WTC11 (cell line): Measurements from ENCODE around the gene KRT6C. TPM values are rescaled to one million over a fixed set of nuclear protein-coding genes. Genes with fewer than 3 reads are reported as not detected.

Experiments used
- ATAC-seq: fragments of 200-7000 bp; cut with Tn5 transposase; 2 replicates; pipeline ENCODE4 v1.10.0; 2021; ENCODE audit warnings: mild to moderate bottlenecking, moderate library complexity
- CTCF ChIA-PET: fragments of 300-600 bp; sonication (Branson Sonifier 250); formaldehyde crosslinking; loops from one replicate; lab custom pipeline; 2021; ENCODE audit warnings: antibody characterized with exemption; lab: Charles Lee
- POLR2A ChIA-PET: fragments of 350-600 bp; sonication (Branson Sonifier 250); formaldehyde crosslinking; loops from one replicate; lab custom pipeline; 2021; ENCODE audit warnings: antibody characterized with exemption; lab: Charles Lee
- DNase-seq: peaks from one replicate; pipeline ENCODE4 v3.0.0; 2021; ENCODE audit warnings: low spot score
- H3K27ac Mint-ChIP-seq: 2 replicates; pipeline ENCODE4 v1.8.0; 2021; ENCODE audit warnings: mixed read lengths
- H3K27me3 Mint-ChIP-seq: 2 replicates; pipeline ENCODE4 v1.8.0; 2021; ENCODE audit warnings: low read depth, mild to moderate bottlenecking, moderate library complexity, mixed read lengths
- H3K36me3 Mint-ChIP-seq: 2 replicates; pipeline ENCODE4 v1.8.0; 2021; ENCODE audit warnings: mixed read lengths
- H3K4me1 Mint-ChIP-seq: 2 replicates; pipeline ENCODE4 v1.8.0; 2022; ENCODE audit warnings: mixed read lengths
- H3K4me3 Mint-ChIP-seq: 2 replicates; pipeline ENCODE4 v1.8.0; 2021; ENCODE audit warnings: mild to moderate bottlenecking, moderate library complexity, mixed read lengths
- H3K9me3 Mint-ChIP-seq: 2 replicates; pipeline ENCODE4 v1.8.0; 2021; ENCODE audit warnings: mixed read lengths
- ARID4B ChIP-seq: sonication (generic); formaldehyde crosslinking; IDR thresholded peaks from 2 replicates; pipeline ENCODE4 v1.8.0; 2023; ENCODE audit warnings: missing genetic modification reagents, mild to moderate bottlenecking, borderline replicate concordance
- ATF6 ChIP-seq: sonication (generic); formaldehyde crosslinking; IDR thresholded peaks from 2 replicates; pipeline ENCODE4 v1.8.1; 2023; ENCODE audit warnings: mild to moderate bottlenecking, missing genetic modification reagents
- CTCF ChIP-seq: fragments of 200-600 bp; IDR thresholded peaks from 2 replicates; pipeline ENCODE4 v1.8.0; 2022; ENCODE audit warnings: antibody characterized with exemption
- E2F1 ChIP-seq: sonication (generic); formaldehyde crosslinking; IDR thresholded peaks from 2 replicates; pipeline ENCODE4 v1.8.0; 2022; ENCODE audit warnings: mild to moderate bottlenecking, missing genetic modification reagents
- E2F5 ChIP-seq: sonication (generic); formaldehyde crosslinking; IDR thresholded peaks from 2 replicates; pipeline ENCODE4 v1.8.1; 2022; ENCODE audit warnings: mild to moderate bottlenecking, moderate library complexity, missing genetic modification reagents
- ELF4 ChIP-seq: sonication (generic); formaldehyde crosslinking; IDR thresholded peaks from 2 replicates; pipeline ENCODE4 v1.8.1; 2022; ENCODE audit warnings: low read depth, mild to moderate bottlenecking, moderate library complexity, missing genetic modification reagents
- ESRRA ChIP-seq: sonication (generic); formaldehyde crosslinking; IDR thresholded peaks from 2 replicates; pipeline ENCODE4 v1.8.1; 2022; ENCODE audit warnings: mild to moderate bottlenecking, missing genetic modification reagents, borderline replicate concordance
- FOXK1 ChIP-seq: sonication (generic); formaldehyde crosslinking; IDR thresholded peaks from 2 replicates; pipeline ENCODE4 v1.8.0; 2022; ENCODE audit warnings: mild to moderate bottlenecking, moderate library complexity, missing genetic modification reagents
- JAZF1 ChIP-seq: fragments of 250-450 bp; sonication (Bioruptor Pico); IDR thresholded peaks from 2 replicates; pipeline ENCODE4 v1.9.0; 2021; ENCODE audit warnings: moderate library complexity, mild to moderate bottlenecking, inconsistent platforms
- KAT7 ChIP-seq: sonication (generic); formaldehyde crosslinking; IDR thresholded peaks from 2 replicates; pipeline ENCODE4 v1.8.1; 2023; ENCODE audit warnings: missing genetic modification reagents, mild to moderate bottlenecking, borderline replicate concordance
- MAX ChIP-seq: sonication (generic); formaldehyde crosslinking; IDR thresholded peaks from 2 replicates; pipeline ENCODE4 v1.8.0; 2022; ENCODE audit warnings: mild to moderate bottlenecking, missing genetic modification reagents
- NFE2L1 ChIP-seq: sonication (generic); formaldehyde crosslinking; IDR thresholded peaks from 2 replicates; pipeline ENCODE4 v1.8.1; 2023; ENCODE audit warnings: missing genetic modification reagents
- NFYB ChIP-seq: sonication (generic); formaldehyde crosslinking; conservative IDR thresholded peaks from 2 replicates; pipeline ENCODE4 v1.8.0; 2022; ENCODE audit warnings: low read depth, missing genetic modification reagents
- NR3C1 ChIP-seq: sonication (generic); formaldehyde crosslinking; conservative IDR thresholded peaks from 2 replicates; pipeline ENCODE4 v1.8.1; 2023; ENCODE audit warnings: low read depth, mild to moderate bottlenecking, missing genetic modification reagents
- PRRX2 ChIP-seq: fragments of 250-450 bp; sonication (Bioruptor Pico); IDR thresholded peaks from 2 replicates; pipeline ENCODE4 v1.8.0; 2021; ENCODE audit warnings: mild to moderate bottlenecking
- SMAD3 ChIP-seq: sonication (generic); formaldehyde crosslinking; IDR thresholded peaks from 2 replicates; pipeline ENCODE4 v1.8.0; 2022; ENCODE audit warnings: missing genetic modification reagents, mild to moderate bottlenecking, borderline replicate concordance
- SP1 ChIP-seq: sonication (generic); formaldehyde crosslinking; conservative IDR thresholded peaks from 2 replicates; pipeline ENCODE4 v1.8.1; 2022; ENCODE audit warnings: missing genetic modification reagents
- TEAD1 ChIP-seq: sonication (generic); formaldehyde crosslinking; IDR thresholded peaks from 2 replicates; pipeline ENCODE4 v1.8.0; 2022; ENCODE audit warnings: mild to moderate bottlenecking, missing genetic modification reagents
- USF2 ChIP-seq: sonication (generic); formaldehyde crosslinking; IDR thresholded peaks from 2 replicates; pipeline ENCODE4 v1.8.1; 2023; ENCODE audit warnings: mild to moderate bottlenecking, missing genetic modification reagents, moderate library complexity
- ZMAT4 ChIP-seq: fragments of 250-450 bp; sonication (Bioruptor Pico); IDR thresholded peaks from 2 replicates; pipeline ENCODE4 v1.9.0; 2021; ENCODE audit warnings: mild to moderate bottlenecking
- ZNF138 ChIP-seq: sonication (generic); formaldehyde crosslinking; conservative IDR thresholded peaks from 2 replicates; pipeline ENCODE4 v1.8.1; 2022; ENCODE audit warnings: mild to moderate bottlenecking, moderate library complexity, missing genetic modification reagents
- ZNF219 ChIP-seq: sonication (generic); formaldehyde crosslinking; IDR thresholded peaks from 2 replicates; pipeline ENCODE4 v1.8.0; 2023; ENCODE audit warnings: missing genetic modification reagents, mild to moderate bottlenecking, borderline replicate concordance
- total RNA-seq: library from RNA; stranded (reverse); gene quantifications from 3 replicates; pipeline ENCODE4 v1.2.3, GENCODE V29; 2021

Gene KRT6C
- total RNA-seq, 1 experiment from 2014 or later, result not detected

- Mint-ChIP-seq H3K4me1 (peaks cover 23% of the 10 kb centered on the region), H3K27ac (no peak overlapping the region), H3K4me3 (no peak overlapping the region), H3K36me3 (no peaks in the 10 kb centered on the region), H3K27me3 (no peaks in the 10 kb centered on the region), H3K9me3 (no peaks in the 10 kb centered on the region)
- ATAC-seq, result no peak
- DNase-seq, result no peak
- ChIA-PET POLR2A (no interaction called here), CTCF (interaction anchor here (1.9 kb wide), 1 partner anchor 44 kb away, joined by 6 read pairs; no protein-coding TSS in a partner anchor)
- no peak for TF ChIP-seq ESRRA
- TF ChIP-seq TEAD1 (CRISPR knock-in tag), result no peak
- TF ChIP-seq ZNF219 (CRISPR knock-in tag), result no peak
- no peak for TF ChIP-seq E2F5 (CRISPR knock-in tag)
- TF ChIP-seq MAX (CRISPR knock-in tag), result no peak
- TF ChIP-seq ATF6, result no peak
- TF ChIP-seq SMAD3 (CRISPR knock-in tag), result no peak
- TF ChIP-seq SP1 (CRISPR knock-in tag), result no peak
Measured at GRCh38 chr12:52439845-52440244, 33.8 kb downstream of the KRT6C start.

- POLR2A ChIA-PET, result no interaction called here
- DNase-seq (no peak), ATAC-seq (no peak)
- Mint-ChIP-seq H3K4me1 (peaks cover 27% of the 10 kb centered on the region), H3K27ac (no peak overlapping the region), H3K27me3 (no peaks in the 10 kb centered on the region), H3K36me3 (no peaks in the 10 kb centered on the region), H3K9me3 (no peaks in the 10 kb centered on the region), H3K4me3 (no peak overlapping the region)
- CTCF ChIA-PET, result interaction anchor here (1.9 kb wide), 1 partner anchor 43 kb away, joined by 6 read pairs; no protein-coding TSS in a partner anchor
- TF ChIP-seq FOXK1 (CRISPR knock-in tag), result no peak
- TF ChIP-seq USF2 (CRISPR knock-in tag), result no peak
- no peak for TF ChIP-seq ZMAT4 (CRISPR knock-in tag)
- no peak for TF ChIP-seq KAT7 (CRISPR knock-in tag)
- TF ChIP-seq ZNF138, result no peak
- TF ChIP-seq ATF6, result no peak
- no peak for TF ChIP-seq ELF4 (CRISPR knock-in tag)
- TF ChIP-seq CTCF, result no peak
- no peak for TF ChIP-seq PRRX2 (CRISPR knock-in tag)
- no peak for TF ChIP-seq NFE2L1 (CRISPR knock-in tag)
- no peak for TF ChIP-seq NR3C1
- no peak for TF ChIP-seq ARID4B
- no peak for TF ChIP-seq E2F1
- TF ChIP-seq JAZF1 (CRISPR knock-in tag), result no peak
- no peak for TF ChIP-seq NFYB (CRISPR knock-in tag)
Measured at GRCh38 chr12:52439420-52439819, 34.2 kb downstream of the KRT6C start.
